Measurements from ENCODE around the gene CTDSPL. TPM values are rescaled to one million over a fixed set of nuclear protein-coding genes. Genes with fewer than 3 reads are reported as not detected.

CTDSPL gene
- total and polyA plus RNA-seq, 2 donors from 2014 or later = 55.9 to 78.3 TPM

GRCh38 chr3:38020342-38020726 lies 158.7 kb downstream of the CTDSPL start:
- Histone ChIP-seq H3K4me3 (ENCODE audit: low read length in 3 of 3) (no peak overlapping the region), H3K4me1 (ENCODE audit: control insufficient read depth in 2 of 3, insufficient read depth in 2 of 3, low read depth in 1 of 3, low read length in 3 of 3) (peaks cover 0 to 5% (median 1%) of the 10 kb centered on the region in 3 donors), H3K9ac (ENCODE audit: low read length in 3 of 3) (no peak overlapping the region), H3K27me3 (ENCODE audit: control insufficient read depth, insufficient read depth, low read length) (no peaks in the 10 kb centered on the region), H3K27ac (ENCODE audit: low read depth in 2 of 2, low read length in 2 of 2) (no peak overlapping the region), H3K9me3 (ENCODE audit: control insufficient read depth in 2 of 3, insufficient read depth in 1 of 3, low read length in 3 of 3) (no peaks in the 10 kb centered on the region), H3K36me3 (ENCODE audit: control insufficient read depth in 2 of 3, insufficient read depth in 3 of 3, low read length in 3 of 3) (peaks cover 8 to 12% (median 10%) of the 10 kb centered on the region in 3 donors)
- no peak for FAIRE-seq
- no peak for TF ChIP-seq CTCF (IDR thresholded peaks at IDR 0.05; ENCODE audit: borderline replicate concordance, extremely low read depth, insufficient read depth)
- intact Hi-C loops (cut with DNase I) = no loop called here
- peak in 1 of 5 donors; percentile 31 for DNase-seq

DNA sequence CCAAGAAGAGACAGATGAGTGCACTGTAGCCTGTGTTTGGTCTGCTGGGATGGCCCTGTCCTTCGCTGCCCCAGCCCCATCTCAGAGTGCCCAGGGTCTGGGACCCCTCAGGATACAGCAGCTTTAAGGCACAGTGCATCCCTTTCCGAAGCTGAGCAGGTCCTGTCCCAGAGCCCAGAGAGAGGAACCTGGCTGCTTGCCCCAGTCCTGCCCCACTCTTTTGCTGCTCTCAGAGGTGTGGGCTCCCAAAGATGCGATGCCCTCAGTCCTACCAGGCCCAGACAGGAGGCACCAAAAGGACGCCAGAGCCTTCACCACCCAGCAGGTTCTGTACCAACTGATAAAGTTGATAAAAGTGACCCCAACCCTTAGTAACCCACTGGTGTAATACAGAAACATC lies 159.5 kb downstream of the CTDSPL start:
- FAIRE-seq (no peak), DNase-seq (peak in 1 of 5 donors; percentile 48)
- Histone ChIP-seq H3K27me3 (ENCODE audit: control insufficient read depth, insufficient read depth, low read length) (no peaks in the 10 kb centered on the region), H3K4me1 (ENCODE audit: control insufficient read depth in 2 of 3, insufficient read depth in 2 of 3, low read depth in 1 of 3, low read length in 3 of 3) (peaks cover 0 to 6% (median 5%) of the 10 kb centered on the region in 3 donors), H3K4me3 (ENCODE audit: low read length in 3 of 3) (no peak overlapping the region), H3K36me3 (ENCODE audit: control insufficient read depth in 2 of 3, insufficient read depth in 3 of 3, low read length in 3 of 3) (peaks cover 3% of the 10 kb centered on the region in 3 donors), H3K9ac (ENCODE audit: low read length in 3 of 3) (no peak overlapping the region), H3K9me3 (ENCODE audit: control insufficient read depth in 2 of 3, insufficient read depth in 1 of 3, low read length in 3 of 3) (no peaks in the 10 kb centered on the region), H3K27ac (ENCODE audit: low read depth in 2 of 2, low read length in 2 of 2) (no peak overlapping the region)
- no peak for TF ChIP-seq CTCF (IDR thresholded peaks at IDR 0.05; ENCODE audit: borderline replicate concordance, extremely low read depth, insufficient read depth)
- intact Hi-C loops (cut with DNase I) = no loop called here

DNA sequence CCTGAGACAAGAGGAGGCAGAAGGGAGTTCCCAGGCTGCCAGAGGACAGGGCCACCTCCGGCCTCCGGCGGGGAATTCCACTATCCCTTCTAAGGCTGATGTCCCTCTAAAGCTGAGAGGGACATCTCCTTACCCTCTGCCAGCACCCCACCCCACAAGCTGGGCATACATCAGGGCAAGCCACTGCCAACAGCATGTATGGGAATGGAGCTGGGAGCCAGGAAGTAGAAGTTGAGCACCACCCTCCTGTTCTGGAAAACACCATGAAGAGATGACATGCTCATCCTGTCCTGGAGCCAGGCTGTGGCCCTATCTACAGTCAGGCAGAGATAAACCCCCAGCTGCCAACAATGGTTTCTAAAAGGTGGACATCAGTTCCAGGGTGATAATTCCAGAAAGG lies 160.6 kb downstream of the CTDSPL start:
- FAIRE-seq = no peak
- H3K4me1 ChIP-seq (ENCODE audit: control insufficient read depth in 2 of 3, insufficient read depth in 2 of 3, low read depth in 1 of 3, low read length in 3 of 3) = peaks cover 0 to 6% (median 5%) of the 10 kb centered on the region in 3 donors
- no peak overlapping the region for H3K4me3 ChIP-seq (ENCODE audit: low read length in 3 of 3)
- peak in 1 of 5 donors; percentile 36 for DNase-seq
- intact Hi-C loops (cut with DNase I) = no loop called here
- no peak for TF ChIP-seq CTCF (IDR thresholded peaks at IDR 0.05; ENCODE audit: borderline replicate concordance, extremely low read depth, insufficient read depth)
- H3K27ac ChIP-seq (ENCODE audit: low read depth in 2 of 2, low read length in 2 of 2) = no peak overlapping the region
- H3K9me3 ChIP-seq (ENCODE audit: control insufficient read depth in 2 of 3, insufficient read depth in 1 of 3, low read length in 3 of 3) = no peaks in the 10 kb centered on the region
- no peak overlapping the region for H3K9ac ChIP-seq (ENCODE audit: low read length in 3 of 3)
- H3K27me3 ChIP-seq (ENCODE audit: control insufficient read depth, insufficient read depth, low read length) = no peaks in the 10 kb centered on the region
- no peaks in the 10 kb centered on the region for H3K36me3 ChIP-seq (ENCODE audit: control insufficient read depth in 2 of 3, insufficient read depth in 3 of 3, low read length in 3 of 3)

All from kidney (tissue), 14 donors.